Lower lobe of right lung (tissue), 2 donors: ENCODE results near the gene CRHR1. TPM values are rescaled to one million over a fixed set of nuclear protein-coding genes. Genes with fewer than 3 reads are reported as not detected.

Experiments used
- ATAC-seq, 2 donors: fragments of 200-7000 bp; cut with Tn5 transposase; one replicate each; pipeline ENCODE4 v1.9.1; 2020 to 2022; ENCODE audit warnings: mild to moderate bottlenecking in 2 of 2, moderate library complexity in 2 of 2
- DNase-seq: peaks from one replicate; pipeline ENCODE4 v3.0.0-alpha.2; 2020
- H3K27ac ChIP-seq: fragments of 200-600 bp; one replicate; pipeline ENCODE4 v1.8.0; 2022
- H3K27me3 ChIP-seq: fragments of 200-600 bp; one replicate; pipeline ENCODE4 v1.8.0; 2022; ENCODE audit warnings: low read depth
- H3K36me3 ChIP-seq: fragments of 200-600 bp; one replicate; pipeline ENCODE4 v1.8.0; 2022; ENCODE audit warnings: mild to moderate bottlenecking
- H3K4me1 ChIP-seq: fragments of 200-600 bp; one replicate; pipeline ENCODE4 v1.8.0; 2022
- H3K4me3 ChIP-seq: fragments of 200-600 bp; one replicate; pipeline ENCODE4 v1.8.0; 2022; ENCODE audit warnings: mild to moderate bottlenecking
- H3K9me3 ChIP-seq: fragments of 200-600 bp; one replicate; pipeline ENCODE4 v1.8.0; 2022
- intact Hi-C: fragments of 100-400 bp; cut with DNase I; formaldehyde crosslinking; loops from one replicate; pipeline ENCODE4 v1.11.0; 2022
- total RNA-seq: library from RNA; stranded (reverse); fragmentation: NEBNext Ultra II Directional; extraction: Animal tissue kit (Norgen Biotek cat#: 25700); gene quantifications from one replicate; pipeline ENCODE4 v1.2.1, GENCODE V29; 2021
- TF ChIP-seq, protein P1 (sequence below): fragments of 200-600 bp; IDR thresholded peaks from one replicate; pipeline ENCODE4 v1.8.0; 2022; ENCODE audit warnings: antibody characterized with exemption, mild to moderate bottlenecking
- donor health status: DM: no; HTN: yes; CAD: no; lungs with severe emphysema.

Gene CRHR1
- total RNA-seq, 1 donor from 2014 or later, result not detected

DNA sequence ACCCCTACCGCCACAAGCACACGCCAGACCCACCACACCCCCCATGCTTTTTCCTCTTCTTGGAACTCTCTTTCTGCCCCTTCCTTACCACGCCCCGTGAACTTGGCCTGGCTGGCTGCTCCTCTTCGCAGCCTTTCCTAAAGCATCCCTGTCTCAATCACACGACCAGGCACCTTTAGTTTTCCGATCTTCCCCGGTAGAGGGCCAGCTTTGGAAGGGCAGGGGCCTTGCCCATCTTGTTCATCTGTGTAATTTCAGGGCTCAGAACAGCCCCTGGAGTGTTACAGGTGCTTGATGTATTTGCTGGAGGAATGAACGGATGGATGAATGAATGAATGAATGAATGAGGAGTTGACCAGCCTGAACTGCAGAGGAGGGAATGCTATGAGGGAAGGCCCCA is 64.3 kb downstream of the CRHR1 start:
- Histone ChIP-seq H3K36me3 (no peaks in the 10 kb centered on the region), H3K27ac (no peak overlapping the region), H3K27me3 (peaks cover 23% of the 10 kb centered on the region), H3K9me3 (no peaks in the 10 kb centered on the region), H3K4me1 (no peaks in the 10 kb centered on the region), H3K4me3 (no peak overlapping the region)
- ATAC-seq (no peak), DNase-seq (no peak)
- intact Hi-C loops, result no loop called here
- TF ChIP-seq, protein P1, sequence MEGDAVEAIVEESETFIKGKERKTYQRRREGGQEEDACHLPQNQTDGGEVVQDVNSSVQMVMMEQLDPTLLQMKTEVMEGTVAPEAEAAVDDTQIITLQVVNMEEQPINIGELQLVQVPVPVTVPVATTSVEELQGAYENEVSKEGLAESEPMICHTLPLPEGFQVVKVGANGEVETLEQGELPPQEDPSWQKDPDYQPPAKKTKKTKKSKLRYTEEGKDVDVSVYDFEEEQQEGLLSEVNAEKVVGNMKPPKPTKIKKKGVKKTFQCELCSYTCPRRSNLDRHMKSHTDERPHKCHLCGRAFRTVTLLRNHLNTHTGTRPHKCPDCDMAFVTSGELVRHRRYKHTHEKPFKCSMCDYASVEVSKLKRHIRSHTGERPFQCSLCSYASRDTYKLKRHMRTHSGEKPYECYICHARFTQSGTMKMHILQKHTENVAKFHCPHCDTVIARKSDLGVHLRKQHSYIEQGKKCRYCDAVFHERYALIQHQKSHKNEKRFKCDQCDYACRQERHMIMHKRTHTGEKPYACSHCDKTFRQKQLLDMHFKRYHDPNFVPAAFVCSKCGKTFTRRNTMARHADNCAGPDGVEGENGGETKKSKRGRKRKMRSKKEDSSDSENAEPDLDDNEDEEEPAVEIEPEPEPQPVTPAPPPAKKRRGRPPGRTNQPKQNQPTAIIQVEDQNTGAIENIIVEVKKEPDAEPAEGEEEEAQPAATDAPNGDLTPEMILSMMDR, result no peak

DNA sequence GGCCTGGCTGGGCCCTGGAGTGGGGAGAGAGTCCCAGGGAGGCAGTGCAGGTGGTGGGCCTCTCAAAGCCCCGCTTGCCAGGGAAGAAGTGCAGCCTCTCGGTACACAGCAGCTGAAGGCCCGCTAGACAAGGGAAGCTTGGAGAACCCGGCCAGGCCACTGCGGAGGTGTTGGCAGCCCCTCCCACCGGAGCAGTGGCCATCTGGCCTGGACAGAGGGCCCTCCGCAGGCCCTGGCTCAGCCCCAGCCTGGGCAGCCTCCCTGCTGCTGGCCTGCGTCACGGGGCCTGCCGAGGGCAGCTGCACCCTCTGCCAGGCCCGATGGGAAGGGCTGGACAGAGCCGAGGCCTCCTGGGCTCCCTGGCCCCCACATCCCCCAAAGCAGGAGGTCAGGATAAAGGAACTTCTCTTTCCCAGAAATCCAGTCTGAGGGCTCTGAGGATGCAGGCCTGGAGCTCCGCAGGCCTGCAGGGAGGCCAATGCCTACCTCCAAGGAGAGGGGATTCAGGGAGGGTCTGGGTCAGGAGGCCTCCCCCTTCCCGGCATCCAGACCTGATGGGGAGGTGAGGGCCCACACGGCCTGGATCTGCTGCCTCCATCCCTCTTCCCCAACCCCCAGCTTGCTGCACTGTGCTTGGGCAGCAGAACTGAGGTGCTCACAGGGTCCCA is 64.9 kb downstream of the CRHR1 start:
- TF ChIP-seq, protein P1, result no peak
- no peak for DNase-seq
- Histone ChIP-seq H3K9me3 (no peaks in the 10 kb centered on the region), H3K4me1 (no peaks in the 10 kb centered on the region), H3K27ac (no peak overlapping the region), H3K36me3 (no peaks in the 10 kb centered on the region), H3K27me3 (peaks cover 29% of the 10 kb centered on the region), H3K4me3 (no peak overlapping the region)
- ATAC-seq, result no peak
- intact Hi-C loops, result no loop called here

DNA sequence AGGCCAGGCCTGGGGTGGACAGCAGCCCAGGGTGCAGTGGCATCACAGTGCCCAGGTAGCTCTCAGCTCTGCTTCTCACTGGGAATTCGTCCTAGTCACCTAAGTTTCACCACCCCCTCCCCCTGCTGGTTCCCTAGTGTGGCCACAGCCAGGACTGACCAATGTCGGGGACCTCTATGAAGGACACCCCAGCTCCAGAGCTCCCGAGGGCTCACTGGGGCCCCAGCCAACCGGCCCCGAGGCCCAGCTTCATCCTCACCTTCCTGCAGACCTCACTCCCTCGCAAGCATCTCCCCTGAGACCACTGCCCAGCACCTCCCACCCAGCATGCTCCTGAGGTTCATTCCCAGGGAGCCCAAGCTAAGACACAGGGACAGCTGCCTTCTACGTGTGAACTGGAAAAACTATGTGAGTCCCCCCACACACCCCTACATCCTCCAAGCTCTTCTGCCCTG is 65.4 kb downstream of the CRHR1 start:
- Histone ChIP-seq H3K27me3 (peaks cover 30% of the 10 kb centered on the region), H3K27ac (no peak overlapping the region), H3K36me3 (no peaks in the 10 kb centered on the region), H3K4me3 (no peak overlapping the region), H3K4me1 (no peaks in the 10 kb centered on the region), H3K9me3 (no peaks in the 10 kb centered on the region)
- ATAC-seq (no peak), DNase-seq (no peak)
- TF ChIP-seq, protein P1, result no peak
- intact Hi-C loops, result no loop called here

DNA sequence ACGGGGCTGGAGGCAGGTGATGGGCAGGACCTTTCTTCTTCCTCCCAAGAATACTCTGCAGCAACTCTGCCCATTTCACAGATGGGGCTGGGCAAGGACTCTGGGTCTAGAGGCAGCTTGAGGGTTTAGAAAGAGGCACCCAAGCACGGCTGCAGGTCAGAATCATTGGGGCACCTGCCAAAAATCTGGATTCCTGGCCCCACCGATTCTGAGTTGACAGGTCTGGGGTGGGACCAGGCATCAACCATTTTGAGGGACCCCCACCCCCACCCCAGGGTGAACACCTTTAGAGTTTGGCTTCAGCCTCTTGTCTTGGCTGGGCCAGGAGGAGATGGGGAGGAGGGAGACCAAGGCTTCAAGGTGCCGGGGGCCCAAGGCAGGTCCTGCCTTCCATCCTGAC is 65.9 kb downstream of the CRHR1 start:
- TF ChIP-seq, protein P1, result no peak
- intact Hi-C loops, result no loop called here
- no peak for ATAC-seq
- no peak overlapping the region for H3K27ac ChIP-seq
- no peaks in the 10 kb centered on the region for H3K36me3 ChIP-seq
- no peak for DNase-seq
- H3K9me3 ChIP-seq, result no peaks in the 10 kb centered on the region
- H3K4me3 ChIP-seq, result no peak overlapping the region
- no peaks in the 10 kb centered on the region for H3K4me1 ChIP-seq
- peaks cover 33% of the 10 kb centered on the region for H3K27me3 ChIP-seq

DNA sequence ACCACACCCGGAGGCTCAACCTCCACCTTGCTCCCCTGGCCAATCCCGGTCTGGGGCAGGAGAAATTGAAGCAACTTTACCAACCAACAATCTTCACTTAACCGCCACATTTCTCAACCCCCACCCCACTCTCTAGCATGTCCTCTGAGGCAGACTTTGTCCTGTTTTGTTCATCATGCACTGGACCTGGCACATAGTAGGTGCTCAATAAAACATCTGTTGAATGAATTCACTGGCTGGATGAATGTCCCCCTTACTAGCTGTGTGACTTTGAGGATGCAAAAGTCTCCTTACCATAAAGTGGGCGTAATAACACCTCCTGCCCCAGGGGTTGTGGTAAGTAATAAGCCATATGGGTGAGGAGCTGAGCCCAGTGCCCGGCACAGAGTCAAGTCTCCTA is 66.3 kb downstream of the CRHR1 start:
- H3K27ac ChIP-seq, result no peak overlapping the region
- H3K36me3 ChIP-seq, result no peaks in the 10 kb centered on the region
- peaks cover 38% of the 10 kb centered on the region for H3K27me3 ChIP-seq
- H3K9me3 ChIP-seq, result no peaks in the 10 kb centered on the region
- H3K4me1 ChIP-seq, result no peaks in the 10 kb centered on the region
- H3K4me3 ChIP-seq, result no peak overlapping the region
- DNase-seq (no peak), ATAC-seq (no peak)
- TF ChIP-seq, protein P1, result no peak
- intact Hi-C loops, result no loop called here
